ENCODE data around the gene MAST4. TPM values are rescaled to one million over a fixed set of nuclear protein-coding genes. Genes with fewer than 3 reads are reported as not detected.
A peak's percentile ranks its signal among the peaks of the same experiment; 100 is the strongest.

Gene MAST4
- total RNA-seq, 1 donor from 2014 or later = 13.9 TPM

GRCh38 chr5:67206929-67207328 is 610.7 kb downstream of the MAST4 start:
- DNase-seq (ENCODE audit: low spot score in 2 of 2) (no peak), FAIRE-seq (no peak)

DNA sequence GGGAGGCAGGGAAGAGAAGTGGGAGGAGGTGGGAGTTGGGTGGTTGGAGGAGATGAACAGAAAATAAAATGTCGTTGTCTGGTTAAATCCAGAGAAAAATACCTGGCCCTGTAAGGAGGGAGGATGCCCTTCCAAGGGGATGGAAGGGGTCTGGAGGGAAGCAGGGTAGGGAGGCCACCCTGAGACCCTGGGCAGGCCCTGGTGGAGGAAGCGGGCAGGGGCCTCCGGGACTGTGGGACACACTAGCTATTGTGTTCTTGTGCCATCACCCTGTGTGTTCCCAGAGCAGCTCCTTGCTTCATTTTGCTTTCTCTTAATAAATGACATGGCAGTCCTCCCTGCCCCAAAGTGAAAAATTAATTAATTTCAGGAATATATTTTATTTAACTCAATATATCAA is 612.2 kb downstream of the MAST4 start:
- DNase-seq (ENCODE audit: low spot score in 2 of 2) (no peak), FAIRE-seq (no peak)

DNA sequence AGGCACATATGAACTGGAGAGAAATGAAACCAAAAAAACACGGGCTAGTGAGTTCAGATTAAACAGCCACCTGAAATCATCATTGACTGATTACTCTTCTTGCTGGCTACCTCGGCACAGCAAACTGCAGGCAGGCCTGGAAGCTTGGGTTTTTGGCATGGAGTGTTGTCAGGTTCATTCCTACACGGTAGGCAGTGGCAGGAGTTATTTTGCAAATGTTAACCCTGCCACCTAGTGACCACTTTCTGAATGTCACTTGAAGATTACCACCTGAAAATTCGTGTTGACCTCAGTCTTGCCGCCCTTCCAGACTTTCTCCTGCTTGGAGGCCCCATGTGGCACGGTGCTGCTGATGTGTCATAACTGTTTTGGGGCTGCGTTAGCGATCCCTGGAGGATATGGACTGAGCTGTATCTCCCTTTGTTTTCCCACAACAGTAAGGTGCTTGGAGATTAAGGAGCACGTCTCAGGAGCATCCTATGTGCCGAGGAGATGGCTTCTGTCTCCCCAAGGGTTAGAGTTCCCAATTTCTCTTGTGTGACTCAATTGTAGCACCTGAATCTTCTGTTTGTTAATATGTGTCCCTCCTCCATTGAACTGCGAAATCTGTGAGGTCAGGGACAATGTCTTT is 613.1 kb downstream of the MAST4 start:
- FAIRE-seq (no peak), DNase-seq (ENCODE audit: low spot score in 2 of 2) (peak; percentile 47 to 78)

- FAIRE-seq = no peak
- DNase-seq (ENCODE audit: low spot score in 2 of 2) = no peak
These were observed 615.7 kb downstream of the MAST4 start for GRCh38 chr5:67211926-67212325.

- DNase-seq (ENCODE audit: low spot score in 2 of 2) (no peak), FAIRE-seq (no peak)
These were observed 617.8 kb downstream of the MAST4 start for GRCh38 chr5:67214036-67214435.

GRCh38 chr5:67214707-67215447 is 618.7 kb downstream of the MAST4 start:
- FAIRE-seq (no peak), DNase-seq (ENCODE audit: low spot score in 2 of 2) (no peak)

DNA sequence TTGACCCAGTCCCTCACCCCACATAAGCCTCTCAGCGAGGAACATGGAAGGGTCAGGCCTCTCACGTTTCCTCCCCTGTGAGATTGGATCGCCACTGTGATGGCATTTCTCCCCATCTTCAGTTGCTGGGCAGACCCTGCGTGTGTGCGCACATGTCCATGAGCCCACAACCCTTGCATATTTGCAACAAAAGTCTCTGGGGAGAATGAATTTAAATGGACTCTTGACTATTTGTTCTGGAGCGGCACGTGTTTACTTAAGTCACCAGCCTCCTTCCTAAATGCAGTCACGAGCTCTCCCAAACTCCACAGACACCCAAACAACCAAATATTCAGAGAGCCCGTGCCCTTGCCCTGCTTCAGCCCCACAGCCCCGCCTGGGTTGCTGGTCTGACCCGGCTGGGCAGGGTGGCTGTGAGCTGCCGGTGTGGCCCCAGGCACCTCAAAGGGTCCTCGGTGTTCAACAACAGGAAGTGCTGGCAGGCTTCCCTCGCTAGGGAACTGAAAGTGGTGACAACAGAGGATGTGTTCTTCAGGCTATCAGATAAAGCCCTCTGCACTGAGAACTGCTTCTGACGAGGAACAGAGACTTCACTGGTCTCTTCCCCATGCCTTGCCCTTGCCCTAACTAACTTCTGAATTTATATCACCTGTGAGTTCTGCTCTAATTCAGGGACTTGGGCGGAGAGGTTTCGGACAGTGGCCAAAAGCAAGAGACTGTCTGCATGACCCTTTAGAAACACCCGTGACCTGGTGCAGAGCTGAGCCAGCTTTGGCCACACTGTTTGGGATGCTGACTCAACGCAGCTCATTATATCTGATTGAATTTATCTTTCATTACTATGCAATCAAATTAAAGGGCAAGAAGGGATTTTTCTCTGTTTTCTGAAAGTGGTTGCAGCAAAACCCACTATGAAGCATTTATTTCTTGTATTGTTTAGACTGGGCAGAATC is 619.6 kb downstream of the MAST4 start:
- FAIRE-seq (no peak), DNase-seq (ENCODE audit: low spot score in 2 of 2) (peak in 1 of 2 donors; percentile 37)

DNA sequence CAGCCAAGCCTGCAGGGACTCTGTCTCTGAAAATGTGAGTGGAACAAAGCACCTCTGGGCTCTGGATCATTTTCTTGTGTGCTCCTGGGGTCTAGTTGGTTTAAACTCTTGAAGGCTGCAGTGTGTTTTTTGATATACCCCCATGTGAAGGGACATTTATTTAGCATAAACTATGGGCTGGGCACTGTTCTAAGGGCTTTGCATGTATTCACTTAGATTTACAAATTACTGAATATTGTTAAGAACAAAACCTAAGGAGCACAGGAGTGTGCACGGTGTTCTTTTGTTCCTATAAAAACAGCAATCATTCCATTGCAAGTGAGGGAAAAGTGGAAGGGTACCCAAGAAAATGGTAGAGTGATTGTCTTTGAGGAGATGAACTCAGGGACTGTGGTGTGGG is 620.4 kb downstream of the MAST4 start:
- FAIRE-seq = no peak
- DNase-seq (ENCODE audit: low spot score in 2 of 2) = no peak

All from frontal cortex (tissue), 4 donors.